GM21528 (cell line): ENCODE data around the gene DYNAP.

Experiments
- ATAC-seq: cut with Tn5 transposase; IDR thresholded peaks from one replicate; pipeline ENCODE4 v1.9.1; 2021; ENCODE audit warnings: mild to moderate bottlenecking, moderate library complexity; ENCODE audit not compliant: unreplicated experiment, low FRiP score

The DYNAP gene

DNA sequence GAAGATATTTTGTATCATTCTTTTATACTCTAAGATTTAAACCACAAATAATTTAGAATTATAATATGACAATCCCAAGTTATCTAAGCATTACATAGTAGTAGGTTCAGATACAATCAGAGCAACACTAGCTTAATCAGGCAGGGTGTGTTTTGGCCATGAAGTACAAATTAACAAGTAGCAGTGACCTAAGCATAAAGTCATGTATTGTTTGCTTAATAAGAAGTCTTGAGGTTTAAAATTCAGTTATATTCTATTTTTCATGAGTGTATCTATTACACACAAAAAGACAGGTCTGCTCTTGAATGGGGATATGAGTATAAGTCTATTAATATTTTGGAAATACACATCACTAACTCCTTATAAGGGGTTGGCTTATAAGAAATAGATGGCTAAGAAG is 39.9 kb downstream of the DYNAP start:
- no peak for ATAC-seq

GRCh38 chr18:54636217-54636616 is 45.2 kb downstream of the DYNAP start:
- no peak for ATAC-seq

GRCh38 chr18:54641734-54642133 is 50.7 kb downstream of the DYNAP start:
- no peak for ATAC-seq

DNA sequence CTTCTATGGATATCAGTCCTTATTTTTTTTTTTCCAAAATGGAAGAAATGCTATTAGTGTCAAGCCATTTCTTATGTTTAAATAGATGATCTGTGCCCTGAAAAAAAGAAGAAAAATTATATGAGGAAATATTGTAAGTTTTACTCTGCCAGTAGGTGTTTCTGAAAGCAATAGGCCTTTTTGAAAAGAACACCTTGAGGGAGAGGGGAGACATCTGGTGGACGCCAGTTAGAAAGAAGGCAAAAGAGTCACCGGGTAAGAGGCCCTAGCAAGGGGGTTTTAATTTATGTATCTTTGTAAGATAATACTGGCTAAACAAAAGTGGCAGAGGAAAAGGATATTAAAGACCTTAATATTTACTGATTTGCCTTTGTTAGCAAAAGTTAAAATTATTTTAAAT is 56.1 kb downstream of the DYNAP start:
- no peak for ATAC-seq
